ENCODE results near the gene LKAAEAR1. TPM values are rescaled to one million over a fixed set of nuclear protein-coding genes. Genes with fewer than 3 reads are reported as not detected.

LKAAEAR1 gene
- total RNA-seq, 2 donors from 2014 or later, result not detected

GRCh38 chr20:64086801-64087200, 2.6 kb upstream of the LKAAEAR1 start:
- Histone ChIP-seq H3K9me3 (ENCODE audit: control insufficient read depth, low read length) (no peaks in the 10 kb centered on the region), H3K4me3 (ENCODE audit: low read length) (no peak overlapping the region), H3K4me1 (ENCODE audit: control insufficient read depth, insufficient read depth, low read length) (no peaks in the 10 kb centered on the region), H3K36me3 (ENCODE audit: control insufficient read depth, insufficient read depth, low read length) (no peaks in the 10 kb centered on the region), H3K27me3 (ENCODE audit: control insufficient read depth, insufficient read depth, low read length, poor library complexity, severe bottlenecking) (peaks cover 51% of the 10 kb centered on the region), H3K27ac (ENCODE audit: low read depth, low read length) (no peak overlapping the region), H3K9ac (ENCODE audit: extremely low read depth, low read length, poor library complexity, severe bottlenecking) (no peak overlapping the region)
- Mint-ChIP-seq H3K4me1 (peaks cover 9% of the 10 kb centered on the region), H3K27ac (no peak overlapping the region), H3K27me3 (ENCODE audit: insufficient read depth) (peaks cover 52% of the 10 kb centered on the region), H3K9me3 (no peaks in the 10 kb centered on the region), H3K36me3 (ENCODE audit: low read depth) (no peaks in the 10 kb centered on the region), H3K4me3 (no peak overlapping the region)
- TF ChIP-seq CTCF (conservative IDR thresholded peaks at IDR 0.05), result no peak
- WGBS, 2 experiments (ENCODE audit: insufficient coverage in 1 of 2, insufficient read length in 1 of 2), result 74 to 85% methylated on average over 3 to 5 of the region's 11 CpGs
- DNase-seq, result no peak

GRCh38 chr20:64084685-64085152, 521 bp upstream of the LKAAEAR1 start:
- 24% methylated on average over 23 of the region's 23 CpGs; no CpG with 5 or more reads in 1 of the 2 experiments for WGBS, 2 experiments (ENCODE audit: insufficient coverage in 1 of 2, insufficient read length in 1 of 2)
- Histone ChIP-seq H3K27ac (ENCODE audit: low read depth, low read length) (no peak overlapping the region), H3K4me1 (ENCODE audit: control insufficient read depth, insufficient read depth, low read length) (no peaks in the 10 kb centered on the region), H3K9me3 (ENCODE audit: control insufficient read depth, low read length) (no peaks in the 10 kb centered on the region), H3K27me3 (ENCODE audit: control insufficient read depth, insufficient read depth, low read length, poor library complexity, severe bottlenecking) (peaks cover 51% of the 10 kb centered on the region), H3K36me3 (ENCODE audit: control insufficient read depth, insufficient read depth, low read length) (no peaks in the 10 kb centered on the region), H3K4me3 (ENCODE audit: low read length) (peak overlapping the region; percentile 70), H3K9ac (ENCODE audit: extremely low read depth, low read length, poor library complexity, severe bottlenecking) (no peak overlapping the region)
- TF ChIP-seq CTCF (conservative IDR thresholded peaks at IDR 0.05), result no peak
- H3K36me3 Mint-ChIP-seq (ENCODE audit: low read depth), result no peaks in the 10 kb centered on the region
- peak; percentile 75 for DNase-seq
- H3K27me3 Mint-ChIP-seq (ENCODE audit: insufficient read depth), result peaks cover 56% of the 10 kb centered on the region
- peak overlapping the region; percentile 64 for H3K4me3 Mint-ChIP-seq
- H3K9me3 Mint-ChIP-seq, result no peaks in the 10 kb centered on the region
- peaks cover 16% of the 10 kb centered on the region for H3K4me1 Mint-ChIP-seq
- no peak overlapping the region for H3K27ac Mint-ChIP-seq

GRCh38 chr20:64083378-64083803, 807 bp downstream of the LKAAEAR1 start:
- Histone ChIP-seq H3K36me3 (ENCODE audit: control insufficient read depth, insufficient read depth, low read length) (no peaks in the 10 kb centered on the region), H3K4me1 (ENCODE audit: control insufficient read depth, insufficient read depth, low read length) (no peaks in the 10 kb centered on the region), H3K9me3 (ENCODE audit: control insufficient read depth, low read length) (no peaks in the 10 kb centered on the region), H3K9ac (ENCODE audit: extremely low read depth, low read length, poor library complexity, severe bottlenecking) (no peak overlapping the region), H3K27me3 (ENCODE audit: control insufficient read depth, insufficient read depth, low read length, poor library complexity, severe bottlenecking) (peaks cover 46% of the 10 kb centered on the region), H3K4me3 (ENCODE audit: low read length) (peak overlapping the region; percentile 70), H3K27ac (ENCODE audit: low read depth, low read length) (no peak overlapping the region)
- peak; percentile 94 for DNase-seq
- Mint-ChIP-seq H3K27ac (no peak overlapping the region), H3K9me3 (no peaks in the 10 kb centered on the region), H3K4me1 (peaks cover 19% of the 10 kb centered on the region), H3K27me3 (ENCODE audit: insufficient read depth) (peaks cover 53% of the 10 kb centered on the region), H3K36me3 (ENCODE audit: low read depth) (no peaks in the 10 kb centered on the region), H3K4me3 (peak overlapping the region; percentile 41)
- peak; percentile 82 for TF ChIP-seq CTCF (conservative IDR thresholded peaks at IDR 0.05)
- WGBS, 2 experiments (ENCODE audit: insufficient coverage in 1 of 2, insufficient read length in 1 of 2), result 3 to 33% methylated on average over 4 to 52 of the region's 52 CpGs
